ENCODE measurements around the gene MPHOSPH6.
"Not testable (repeated sequence)": the region's sequence is repeated elsewhere in the genome, so short reads cannot be mapped to it uniquely, and the experiment has no call there.

The MPHOSPH6 gene

GRCh38 chr16:82169861-82170845, at the start of gene MPHOSPH6:
Gene MPHOSPH6 (minus strand): TSS chr16:82170224. CDS start chr16:82170175, 49 bp downstream.
- peak; percentile 77 to 84 for DNase-seq (ENCODE audit: low read depth in 2 of 2)

- DNase-seq (ENCODE audit: low read depth in 2 of 2): no peak
These were observed 49.3 kb upstream of the MPHOSPH6 start for GRCh38 chr16:82219298-82219697.

GRCh38 chr16:82209314-82209713, 39.3 kb upstream of the MPHOSPH6 start:
- DNase-seq (ENCODE audit: low read depth in 2 of 2): not testable (repeated sequence)

GRCh38 chr16:82203198-82203597, 33.2 kb upstream of the MPHOSPH6 start:
- no peak for DNase-seq (ENCODE audit: low read depth in 2 of 2)

GRCh38 chr16:82201926-82202325, 31.9 kb upstream of the MPHOSPH6 start:
- DNase-seq (ENCODE audit: low read depth in 2 of 2): no peak

- no peak for DNase-seq (ENCODE audit: low read depth in 2 of 2)
These were observed 31.3 kb upstream of the MPHOSPH6 start for GRCh38 chr16:82201351-82201750.

GRCh38 chr16:82199209-82199608, 29.2 kb upstream of the MPHOSPH6 start:
- no peak for DNase-seq (ENCODE audit: low read depth in 2 of 2)

- no peak for DNase-seq (ENCODE audit: low read depth in 2 of 2)
These were observed 27.7 kb upstream of the MPHOSPH6 start for GRCh38 chr16:82197540-82198240.

- no peak for DNase-seq (ENCODE audit: low read depth in 2 of 2)
These were observed 26.0 kb upstream of the MPHOSPH6 start for GRCh38 chr16:82195917-82196494.

GRCh38 chr16:82194086-82194485, 24.1 kb upstream of the MPHOSPH6 start:
- no peak for DNase-seq (ENCODE audit: low read depth in 2 of 2)

GRCh38 chr16:82192665-82193064, 22.6 kb upstream of the MPHOSPH6 start:
- DNase-seq (ENCODE audit: low read depth in 2 of 2): peak in 1 of 2 donors; percentile 3

- DNase-seq (ENCODE audit: low read depth in 2 of 2): no peak
These were observed 20.4 kb upstream of the MPHOSPH6 start for GRCh38 chr16:82190386-82190785.

GRCh38 chr16:82187829-82188228, 17.8 kb upstream of the MPHOSPH6 start:
- DNase-seq (ENCODE audit: low read depth in 2 of 2): no peak

GRCh38 chr16:82185012-82185411, 15.0 kb upstream of the MPHOSPH6 start:
- no peak for DNase-seq (ENCODE audit: low read depth in 2 of 2)

GRCh38 chr16:82184213-82184612, 14.2 kb upstream of the MPHOSPH6 start:
- no peak for DNase-seq (ENCODE audit: low read depth in 2 of 2)

GRCh38 chr16:82183004-82183397, 13.0 kb upstream of the MPHOSPH6 start:
- no peak for DNase-seq (ENCODE audit: low read depth in 2 of 2)

GRCh38 chr16:82182266-82183003, 12.4 kb upstream of the MPHOSPH6 start:
- no peak for DNase-seq (ENCODE audit: low read depth in 2 of 2)

GRCh38 chr16:82181461-82182185, 11.6 kb upstream of the MPHOSPH6 start:
- no peak for DNase-seq (ENCODE audit: low read depth in 2 of 2)

- DNase-seq (ENCODE audit: low read depth in 2 of 2): no peak
These were observed 8.3 kb upstream of the MPHOSPH6 start for GRCh38 chr16:82178352-82178751.

GRCh38 chr16:82177555-82177954, 7.5 kb upstream of the MPHOSPH6 start:
- no peak for DNase-seq (ENCODE audit: low read depth in 2 of 2)

- DNase-seq (ENCODE audit: low read depth in 2 of 2): no peak
These were observed 6.2 kb upstream of the MPHOSPH6 start for GRCh38 chr16:82176204-82176603.

Measured in activated CD4-positive, alpha-beta T cell treated with anti-CD3 and anti-CD28 coated beads for 24 hours (primary cell).